HG03064 (cell line): ENCODE results near the gene ATP13A4.
"Not testable (repeated sequence)": the region's sequence is repeated elsewhere in the genome, so short reads cannot be mapped to it uniquely, and the experiment has no call there.

Experiments
- ATAC-seq: cut with Tn5 transposase; IDR thresholded peaks from one replicate; pipeline ENCODE4 v1.9.1; 2021; ENCODE audit warnings: low read depth; ENCODE audit not compliant: unreplicated experiment

ATP13A4 gene

GRCh38 chr3:193560091-193560490 lies 5.4 kb upstream of the ATP13A4 start:
- ATAC-seq = no peak

DNA sequence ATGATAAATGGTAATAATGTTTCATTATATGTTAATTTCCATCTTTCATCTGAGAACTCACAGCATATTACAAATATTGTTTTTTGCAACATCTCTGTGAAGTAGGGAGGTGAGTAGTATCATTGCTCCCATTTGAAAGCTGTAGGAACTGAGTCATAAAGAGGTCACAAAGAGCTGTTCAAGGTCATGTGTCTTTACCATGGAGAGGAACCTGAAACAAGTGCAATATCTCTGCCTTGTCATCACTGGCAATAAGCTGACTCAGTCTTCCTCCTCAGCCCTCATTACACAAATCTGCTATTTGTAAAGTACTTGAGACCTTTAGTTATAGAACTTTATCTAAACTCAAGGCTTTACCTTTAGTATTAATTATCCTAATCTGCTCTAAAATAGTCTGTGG lies 4.4 kb upstream of the ATP13A4 start:
- ATAC-seq = no peak

- no peak for ATAC-seq
These were observed 2.1 kb upstream of the ATP13A4 start for GRCh38 chr3:193556841-193557240.

GRCh38 chr3:193553586-193553985 lies 1.1 kb downstream of the ATP13A4 start:
- no peak for ATAC-seq

- ATAC-seq = no peak
These were observed 1.8 kb downstream of the ATP13A4 start for GRCh38 chr3:193552923-193553322.

- no peak for ATAC-seq
These were observed 6.3 kb downstream of the ATP13A4 start for GRCh38 chr3:193548406-193548805.

- no peak for ATAC-seq
These were observed 8.6 kb downstream of the ATP13A4 start for GRCh38 chr3:193546129-193546528.

- ATAC-seq = no peak
These were observed 9.4 kb downstream of the ATP13A4 start for GRCh38 chr3:193545304-193545703.

DNA sequence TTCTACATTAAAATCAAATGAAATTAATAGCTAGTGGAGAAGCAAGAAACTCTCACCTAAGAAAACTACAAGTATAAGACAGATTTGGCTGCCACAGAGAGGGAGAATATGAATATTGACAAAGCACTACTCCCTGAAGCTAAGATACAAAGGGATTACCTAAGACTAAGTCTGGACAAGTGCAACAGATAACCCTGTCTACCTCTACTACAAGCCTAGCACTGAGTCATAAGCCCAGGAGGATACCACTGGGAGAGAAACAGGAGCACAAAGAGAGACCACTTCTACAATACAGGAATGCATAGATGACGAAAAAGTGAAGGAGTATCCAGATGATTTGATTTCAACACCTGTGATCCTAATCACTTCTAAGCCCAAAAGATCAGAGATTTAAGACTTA lies 10.4 kb downstream of the ATP13A4 start:
- no peak for ATAC-seq

DNA sequence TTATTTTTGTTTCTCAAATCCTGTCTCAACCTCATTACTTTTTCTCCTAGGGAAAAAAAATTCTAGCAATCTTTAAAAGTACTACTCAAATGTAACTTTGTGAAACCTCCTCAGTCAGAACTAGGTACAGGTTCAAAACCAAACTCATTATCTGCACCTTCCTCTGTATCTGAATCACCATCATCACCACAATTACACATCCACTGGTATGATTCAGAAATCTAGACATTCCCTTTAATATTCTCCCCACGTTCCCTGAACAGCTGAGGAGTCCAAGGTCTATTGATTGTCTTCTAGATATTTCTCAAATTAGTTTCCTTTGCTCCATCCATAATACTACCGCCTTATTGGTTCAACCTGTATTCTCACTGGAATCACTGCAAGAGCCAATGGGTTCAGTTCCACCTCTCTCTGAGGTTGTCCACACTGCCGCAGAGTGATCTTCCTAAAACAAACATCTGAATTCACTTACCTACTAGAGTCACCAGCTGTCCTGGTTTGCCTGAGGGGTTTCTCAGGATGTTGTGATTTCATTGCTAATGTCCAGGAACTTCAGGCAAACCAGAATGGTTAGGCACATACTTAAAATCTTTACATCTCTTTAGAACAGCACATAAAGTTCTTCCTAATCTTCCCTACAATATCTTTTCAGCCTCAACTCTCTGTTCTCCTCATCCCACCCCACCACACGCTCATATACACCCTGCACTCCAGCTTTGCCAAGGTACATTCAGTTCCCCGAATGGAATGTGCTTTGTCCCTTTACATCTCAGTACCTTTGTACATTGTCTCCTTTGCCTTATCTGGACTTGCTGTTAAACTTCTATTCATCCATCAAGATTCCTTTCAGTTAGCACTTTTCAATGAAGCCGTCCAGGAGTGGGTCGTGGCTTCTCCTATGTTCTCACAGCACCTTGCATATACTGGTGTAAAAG lies 24.2 kb downstream of the ATP13A4 start:
- ATAC-seq = no peak

GRCh38 chr3:193526085-193526484 lies 28.6 kb downstream of the ATP13A4 start:
- ATAC-seq = not testable (repeated sequence)

- no peak for ATAC-seq
These were observed 32.2 kb downstream of the ATP13A4 start for GRCh38 chr3:193522473-193522872.

- no peak for ATAC-seq
These were observed 34.0 kb downstream of the ATP13A4 start for GRCh38 chr3:193520738-193521137.

GRCh38 chr3:193515966-193516365 lies 38.7 kb downstream of the ATP13A4 start:
- ATAC-seq = no peak

DNA sequence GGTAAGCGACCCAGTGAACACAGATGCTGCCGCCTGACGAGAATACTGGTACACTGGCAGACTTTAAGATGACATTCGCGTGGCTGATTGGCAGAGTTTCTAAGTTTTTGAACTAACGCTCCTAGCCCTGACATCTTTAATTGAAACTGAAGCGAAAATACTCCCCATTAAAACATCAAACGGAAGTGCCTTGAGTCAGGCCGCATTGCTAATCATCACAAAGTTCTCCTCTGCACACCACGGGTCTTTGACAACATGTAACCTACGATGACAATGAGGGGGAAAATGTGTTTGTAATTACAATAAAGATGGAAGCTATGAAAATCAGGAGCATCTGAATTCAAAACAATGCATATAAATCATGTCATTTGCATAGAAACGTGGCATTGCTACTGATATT lies 44.5 kb downstream of the ATP13A4 start:
- ATAC-seq = no peak

GRCh38 chr3:193509103-193509965 lies 45.4 kb downstream of the ATP13A4 start:
- ATAC-seq = no peak

DNA sequence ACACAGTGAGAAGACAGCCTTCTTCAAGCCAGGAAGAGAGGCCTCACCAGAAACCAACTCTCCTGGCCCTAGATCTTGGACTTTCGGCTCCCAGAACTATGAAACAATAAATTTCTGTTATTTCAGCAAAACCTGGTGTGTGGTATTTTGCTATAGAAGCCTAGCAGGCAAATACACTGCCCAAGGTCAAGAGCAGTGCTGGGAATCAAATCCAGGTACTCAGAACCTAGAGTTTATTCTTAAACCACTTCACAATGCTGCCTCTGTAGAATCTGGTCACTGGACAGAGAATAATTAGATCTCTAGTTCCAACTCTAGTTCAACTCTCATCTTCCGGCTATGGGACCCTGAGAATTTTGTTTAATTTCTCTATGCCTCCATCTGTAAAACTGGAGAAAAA lies 46.6 kb downstream of the ATP13A4 start:
- no peak for ATAC-seq

DNA sequence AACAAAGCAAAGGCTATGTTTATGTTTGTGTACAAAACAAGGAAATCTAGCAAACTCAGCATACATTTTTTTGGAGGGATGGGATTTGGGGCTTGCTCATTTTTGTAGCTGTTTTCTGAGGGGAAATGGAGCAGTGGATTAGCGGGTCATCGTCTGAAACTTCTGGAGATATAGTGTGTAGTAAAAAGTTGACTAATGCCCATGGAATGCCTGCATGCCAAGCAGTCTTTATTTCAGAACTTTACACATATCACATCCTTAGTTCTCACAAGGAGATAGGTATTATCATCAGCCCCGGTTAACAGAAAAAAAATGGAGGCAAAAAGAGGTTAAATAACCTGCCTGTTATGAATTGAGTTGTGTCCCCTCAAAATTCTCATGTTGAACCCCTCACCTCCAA lies 47.1 kb downstream of the ATP13A4 start:
- no peak for ATAC-seq

- no peak for ATAC-seq
These were observed 47.8 kb downstream of the ATP13A4 start for GRCh38 chr3:193506921-193507320.

DNA sequence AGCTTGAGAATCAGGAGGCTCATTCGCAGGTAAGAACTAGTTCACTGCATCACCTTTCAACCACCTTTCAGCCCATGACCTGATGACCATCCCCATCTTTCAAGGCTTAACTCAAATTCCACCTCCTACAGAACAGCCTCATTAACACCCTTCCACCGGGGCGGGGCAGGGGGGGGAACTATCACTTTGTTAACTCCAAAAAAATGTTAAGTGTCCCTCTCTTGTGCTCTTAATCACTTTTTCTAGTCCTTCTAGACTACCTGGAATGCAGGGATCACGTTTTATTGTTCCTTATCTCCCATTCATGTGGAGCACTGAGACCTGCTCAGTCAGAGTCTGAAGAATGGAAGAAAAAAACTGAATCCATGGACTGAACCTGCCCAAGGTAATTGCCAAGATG lies 51.8 kb downstream of the ATP13A4 start:
- no peak for ATAC-seq

DNA sequence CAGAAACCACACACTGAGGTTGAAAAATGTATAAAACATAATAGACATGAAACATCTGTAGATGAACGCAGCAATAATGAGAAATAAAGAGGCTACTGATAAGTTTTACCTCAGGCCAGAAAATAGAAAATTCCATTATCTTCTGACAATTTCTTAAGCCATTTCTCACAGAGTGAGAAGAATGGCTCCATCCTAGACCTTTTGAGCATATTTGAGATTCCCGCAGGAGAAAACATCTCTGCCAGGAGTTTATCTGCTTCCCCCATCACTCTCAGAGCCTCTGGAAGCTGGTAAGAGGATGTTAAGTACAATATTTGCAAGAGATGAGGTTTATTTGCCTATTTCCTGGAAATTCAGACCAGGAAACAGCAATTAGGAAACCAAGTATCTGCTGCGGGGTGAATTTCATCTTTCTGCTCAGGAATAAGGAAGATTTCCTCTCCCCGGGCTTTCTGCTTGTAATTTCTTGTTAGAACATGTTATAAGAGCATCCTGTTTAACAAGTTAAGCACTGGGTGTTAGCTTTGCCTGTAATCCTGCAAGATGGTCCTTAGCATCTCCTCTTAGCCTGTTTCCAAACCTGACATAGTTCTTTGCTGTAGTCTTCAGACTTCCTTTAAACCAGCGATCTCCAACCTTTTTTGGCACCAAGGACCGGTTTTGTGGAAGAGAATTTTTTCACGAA lies 54.8 kb downstream of the ATP13A4 start:
- ATAC-seq = no peak
